Ishikawa (cell line): ENCODE data around the gene SRRM2.

ENCODE experiments used
- CEBPB ChIP-seq: IDR thresholded peaks from 2 replicates; pipeline ENCODE4 v1.6.1; 2012
- CREB1 ChIP-seq: IDR thresholded peaks from 2 replicates; pipeline ENCODE4 v1.6.1; 2012; ENCODE audit warnings: low read depth
- EGR1 ChIP-seq: IDR thresholded peaks from 2 replicates; pipeline ENCODE4 v1.6.1; 2012
- EP300 ChIP-seq: IDR thresholded peaks from 2 replicates; pipeline ENCODE4 v1.6.1; 2012; ENCODE audit warnings: borderline replicate concordance
- FOXM1 ChIP-seq: IDR thresholded peaks from 2 replicates; pipeline ENCODE4 v1.6.1; 2012; ENCODE audit warnings: low read depth, borderline replicate concordance
- NFIC ChIP-seq: IDR thresholded peaks from 2 replicates; pipeline ENCODE4 v1.6.1; 2012
- RAD21 ChIP-seq: IDR thresholded peaks from 2 replicates; pipeline ENCODE4 v1.6.1; 2012; ENCODE audit warnings: low read depth
- TAF1 ChIP-seq: IDR thresholded peaks from 2 replicates; pipeline ENCODE4 v1.6.1; 2012; ENCODE audit warnings: low read depth, mild to moderate bottlenecking
- TCF12 ChIP-seq: IDR thresholded peaks from 2 replicates; pipeline ENCODE4 v1.6.1; 2012; ENCODE audit warnings: low read depth
- TEAD4 ChIP-seq: IDR thresholded peaks from 2 replicates; pipeline ENCODE4 v1.6.1; 2012
- USF1 ChIP-seq: IDR thresholded peaks from 2 replicates; pipeline ENCODE4 v1.6.1; 2012
- YY1 ChIP-seq: IDR thresholded peaks from 2 replicates; pipeline ENCODE4 v1.6.1; 2012; ENCODE audit warnings: low read depth
- ZBTB7A ChIP-seq: IDR thresholded peaks from 2 replicates; pipeline ENCODE4 v1.6.1; 2012; ENCODE audit warnings: low read depth
- TF ChIP-seq, protein P1 (sequence below): IDR thresholded peaks from 2 replicates; pipeline ENCODE4 v1.6.1; 2012
- TF ChIP-seq, protein P2 (sequence below): IDR thresholded peaks from 2 replicates; pipeline ENCODE4 v1.6.1; 2012; ENCODE audit warnings: low read depth, mild to moderate bottlenecking

Gene SRRM2

DNA sequence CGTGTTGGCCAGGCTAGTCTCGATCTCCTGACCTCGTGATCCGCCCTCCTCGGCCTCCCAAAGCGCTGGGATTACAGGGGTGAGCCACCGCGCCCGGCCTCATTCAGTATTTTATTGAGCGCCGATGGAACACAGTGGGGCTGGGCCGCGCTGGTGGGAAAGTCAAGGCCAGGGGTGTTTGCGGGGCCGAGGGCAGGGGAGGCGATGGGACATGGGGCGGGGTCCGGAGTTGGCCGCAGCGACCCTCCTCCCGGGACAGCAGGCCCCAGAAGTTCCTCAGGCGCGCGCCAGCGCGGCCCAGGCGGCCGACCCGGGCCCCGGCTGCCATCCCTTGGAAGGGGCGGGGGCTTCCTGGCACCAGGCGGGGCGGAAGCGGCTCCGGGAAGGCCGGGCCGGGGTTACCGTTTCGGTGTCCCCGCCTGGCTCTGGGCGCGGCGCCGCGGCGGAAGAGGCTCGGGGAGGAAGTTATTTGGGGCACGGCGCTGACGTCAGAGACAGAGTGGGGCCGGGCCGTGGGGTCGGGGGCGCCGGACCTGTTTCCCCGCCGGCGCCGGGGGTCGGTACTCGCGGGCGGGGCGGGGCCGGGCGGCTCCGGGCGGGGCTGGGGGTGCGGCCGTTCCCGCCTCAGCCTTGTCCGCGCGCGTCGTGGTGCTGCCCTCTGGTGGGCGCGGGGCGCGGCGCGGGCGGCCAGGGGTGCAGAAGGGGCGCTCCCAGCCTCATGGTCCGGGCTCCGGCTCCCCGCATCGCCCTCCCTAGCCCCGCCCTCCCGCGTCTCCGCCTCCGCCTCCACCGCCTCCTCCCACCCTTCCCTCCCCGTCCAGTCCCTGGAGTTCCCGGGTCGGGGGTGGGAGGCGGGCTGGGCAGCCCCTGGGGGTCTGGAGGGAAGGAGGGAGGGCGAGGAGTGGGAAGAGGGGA is 31.5 kb upstream of the SRRM2 start:
- TF ChIP-seq NFIC: peak; percentile 41; the same call in 1 of the 2 replicates
- TF ChIP-seq TAF1: peak; percentile 53
- TF ChIP-seq CREB1: peak; percentile 70
- peak; percentile 44; the same call in 1 of the 2 replicates for TF ChIP-seq RAD21
- TF ChIP-seq ZBTB7A: peak; percentile 92
- TF ChIP-seq, protein P1, sequence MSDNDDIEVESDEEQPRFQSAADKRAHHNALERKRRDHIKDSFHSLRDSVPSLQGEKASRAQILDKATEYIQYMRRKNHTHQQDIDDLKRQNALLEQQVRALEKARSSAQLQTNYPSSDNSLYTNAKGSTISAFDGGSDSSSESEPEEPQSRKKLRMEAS: peak; percentile 47; the same call in 1 of the 2 replicates
- TF ChIP-seq, protein P2, sequence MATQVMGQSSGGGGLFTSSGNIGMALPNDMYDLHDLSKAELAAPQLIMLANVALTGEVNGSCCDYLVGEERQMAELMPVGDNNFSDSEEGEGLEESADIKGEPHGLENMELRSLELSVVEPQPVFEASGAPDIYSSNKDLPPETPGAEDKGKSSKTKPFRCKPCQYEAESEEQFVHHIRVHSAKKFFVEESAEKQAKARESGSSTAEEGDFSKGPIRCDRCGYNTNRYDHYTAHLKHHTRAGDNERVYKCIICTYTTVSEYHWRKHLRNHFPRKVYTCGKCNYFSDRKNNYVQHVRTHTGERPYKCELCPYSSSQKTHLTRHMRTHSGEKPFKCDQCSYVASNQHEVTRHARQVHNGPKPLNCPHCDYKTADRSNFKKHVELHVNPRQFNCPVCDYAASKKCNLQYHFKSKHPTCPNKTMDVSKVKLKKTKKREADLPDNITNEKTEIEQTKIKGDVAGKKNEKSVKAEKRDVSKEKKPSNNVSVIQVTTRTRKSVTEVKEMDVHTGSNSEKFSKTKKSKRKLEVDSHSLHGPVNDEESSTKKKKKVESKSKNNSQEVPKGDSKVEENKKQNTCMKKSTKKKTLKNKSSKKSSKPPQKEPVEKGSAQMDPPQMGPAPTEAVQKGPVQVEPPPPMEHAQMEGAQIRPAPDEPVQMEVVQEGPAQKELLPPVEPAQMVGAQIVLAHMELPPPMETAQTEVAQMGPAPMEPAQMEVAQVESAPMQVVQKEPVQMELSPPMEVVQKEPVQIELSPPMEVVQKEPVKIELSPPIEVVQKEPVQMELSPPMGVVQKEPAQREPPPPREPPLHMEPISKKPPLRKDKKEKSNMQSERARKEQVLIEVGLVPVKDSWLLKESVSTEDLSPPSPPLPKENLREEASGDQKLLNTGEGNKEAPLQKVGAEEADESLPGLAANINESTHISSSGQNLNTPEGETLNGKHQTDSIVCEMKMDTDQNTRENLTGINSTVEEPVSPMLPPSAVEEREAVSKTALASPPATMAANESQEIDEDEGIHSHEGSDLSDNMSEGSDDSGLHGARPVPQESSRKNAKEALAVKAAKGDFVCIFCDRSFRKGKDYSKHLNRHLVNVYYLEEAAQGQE: no peak
- TF ChIP-seq EGR1: 0 out of 2 replicates have a peak, but pooled peaks have one; percentile 28
- TF ChIP-seq EP300: 0 out of 2 replicates have a peak, but pooled peaks have one; percentile 28
- no peak for TF ChIP-seq CEBPB
- no peak for TF ChIP-seq FOXM1
- peak; percentile 33; the same call in 1 of the 2 replicates for TF ChIP-seq TEAD4
- TF ChIP-seq YY1: 0 out of 2 replicates have a peak, but pooled peaks have one; percentile 51
- peak; percentile 39; the same call in 1 of the 2 replicates for TF ChIP-seq TCF12
- TF ChIP-seq USF1: peak; percentile 44

GRCh38 chr16:2724088-2724676 is 28.3 kb upstream of the SRRM2 start:
- TF ChIP-seq NFIC (no peak), USF1 (no peak), TEAD4 (no peak), CEBPB (no peak), TAF1 (no peak), EP300 (no peak)
- TF ChIP-seq, protein P1: no peak

DNA sequence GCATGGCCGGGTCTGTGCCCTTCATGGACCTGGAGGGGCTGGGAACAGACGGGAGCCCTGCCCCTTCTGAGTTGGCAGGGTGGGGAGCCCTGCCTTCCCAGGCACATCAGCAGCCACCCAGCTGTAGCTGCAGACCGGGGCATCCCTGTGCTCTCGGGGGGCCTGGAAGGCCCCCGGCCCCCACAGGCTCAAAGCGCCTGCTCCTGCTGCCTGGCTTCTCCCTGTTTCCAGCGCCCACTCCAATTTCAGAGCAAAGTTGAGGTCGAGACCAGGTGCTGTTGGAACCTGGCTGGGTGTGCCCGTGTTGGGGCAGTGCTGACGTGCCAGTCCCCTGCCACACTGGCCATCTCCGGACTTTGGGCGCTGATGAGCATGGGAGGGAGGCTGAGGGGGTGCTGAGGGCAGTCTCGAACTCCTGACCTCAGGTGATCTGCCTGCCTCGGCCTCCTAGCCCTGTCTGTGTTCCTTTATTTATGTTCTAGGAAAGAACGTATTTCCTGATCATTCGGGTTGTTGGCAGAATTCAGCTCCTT is 27.6 kb upstream of the SRRM2 start:
- TF ChIP-seq FOXM1 (no peak), EP300 (no peak), RAD21 (no peak), USF1 (no peak), CREB1 (no peak), TCF12 (no peak), EGR1 (no peak), TEAD4 (no peak), NFIC (no peak), TAF1 (no peak), ZBTB7A (no peak), CEBPB (no peak)
- TF ChIP-seq, protein P2: no peak
- TF ChIP-seq, protein P1: no peak

GRCh38 chr16:2726923-2727322 is 25.5 kb upstream of the SRRM2 start:
- TF ChIP-seq, protein P1: no peak
- TF ChIP-seq TEAD4: no peak
- TF ChIP-seq, protein P2: no peak
- no peak for TF ChIP-seq CREB1
- TF ChIP-seq USF1: no peak
- TF ChIP-seq TAF1: no peak
- TF ChIP-seq FOXM1: no peak
- TF ChIP-seq NFIC: no peak
- no peak for TF ChIP-seq ZBTB7A
- no peak for TF ChIP-seq EGR1
- no peak for TF ChIP-seq YY1
- no peak for TF ChIP-seq EP300
- TF ChIP-seq RAD21: no peak
- no peak for TF ChIP-seq TCF12
- TF ChIP-seq CEBPB: no peak
